Tibial nerve (tissue), 4 donors: ENCODE results near the gene TTC21A.

ENCODE experiments used
- CTCF ChIP-seq, 5 experiments: fragments of 200-600 bp in 3 of 5; fragments of 450-650 bp in 2 of 5; sonication (generic) in 3 of 5; IDR thresholded peaks; one replicate each; pipeline ENCODE4 v1.5.1; 2016 to 2019; ENCODE audit warnings: antibody characterized with exemption in 5 of 5, mild to moderate bottlenecking in 3 of 5, moderate library complexity in 2 of 5
- EP300 ChIP-seq, 2 donors: sonication (generic); formaldehyde crosslinking; IDR thresholded peaks; one replicate each; pipeline ENCODE4 v1.6.1; 2017; ENCODE audit warnings: antibody characterized with exemption in 2 of 2, mild to moderate bottlenecking in 1 of 2
- POLR2A ChIP-seq, 2 donors: fragments of 450-650 bp; IDR thresholded peaks; one replicate each; pipeline ENCODE4 v1.6.1; 2017; ENCODE audit warnings: antibody characterized with exemption in 2 of 2, mild to moderate bottlenecking in 2 of 2, moderate library complexity in 2 of 2

GRCh38 chr3:39184968-39185285 is 77.4 kb downstream of the TTC21A start:
- TF ChIP-seq CTCF (IDR thresholded peaks at IDR 0.05) (no peak), EP300 (IDR thresholded peaks at IDR 0.05) (no peak), POLR2A (IDR thresholded peaks at IDR 0.05) (no peak)
